GM12878 (cell line): ENCODE data around the gene SLC9A3. TPM values are rescaled to one million over a fixed set of nuclear protein-coding genes. Genes with fewer than 3 reads are reported as not detected.

Experiments
- ATAC-seq: fragments of 200-7000 bp; cut with Tn5 transposase; 3 replicates; pipeline ENCODE4 v1.9.1; 2020; ENCODE audit warnings: mild to moderate bottlenecking, moderate library complexity
- BruUV-seq: library from RNA; stranded (reverse); fragments of 400-500 nt; replicated peaks from 2 replicates; lab custom pipeline; 2021; lab: Mats Ljungman, UMichigan
- CTCF ChIA-PET: fragments of 300-600 bp; sonication (Branson Sonifier 250); formaldehyde crosslinking; extraction: SDS; loops from one replicate; lab custom pipeline; 2021; ENCODE audit warnings: inconsistent platforms; lab: Yijun Ruan, JAX
- POLR2A ChIA-PET: fragments of 350-600 bp; formaldehyde crosslinking; extraction: SDS; loops from one replicate; lab custom pipeline; 2021; ENCODE audit warnings: inconsistent platforms; lab: Charles Lee
- RAD21 ChIA-PET: fragments of 300-600 bp; sonication (Branson Sonifier 250); formaldehyde crosslinking; loops from one replicate; lab custom pipeline; 2023; ENCODE audit warnings: antibody characterized with exemption; ENCODE audit not compliant: unreplicated experiment; lab: Charles Lee
- SMC1A ChIA-PET: fragments of 300-600 bp; sonication (Branson Sonifier 250); formaldehyde crosslinking; loops from one replicate; lab custom pipeline; 2023; ENCODE audit not compliant: unreplicated experiment, uncharacterized antibody; lab: Charles Lee
- DNase-seq: peaks from one replicate; pipeline ENCODE4 v3.0.0-alpha.2; 2011; ENCODE audit warnings: low read depth, low spot score
- FAIRE-seq: peaks from 3 replicates; lab custom pipeline; 2011; peaks lifted over from hg19 to GRCh38; lab: Jason Lieb, UNC
- H2AFZ ChIP-seq: 2 replicates; pipeline ENCODE4 v1.6.0; 2011; ENCODE audit warnings: low read depth, low read length, control low read depth; ENCODE audit not compliant: control insufficient read depth
- H3K27ac ChIP-seq: 2 replicates; pipeline ENCODE4 v1.5.1; 2011; ENCODE audit warnings: control low read depth; ENCODE audit not compliant: control insufficient read depth, insufficient read depth
- H3K27me3 ChIP-seq, 2 experiments: replicated peaks in 1 of 2; 2 replicates each; pipeline versions ENCODE4 v1.6.0 to v1.6.1; 2011; ENCODE audit warnings: low read length in 1 of 2; ENCODE audit not compliant: control insufficient read depth in 2 of 2, insufficient read depth in 2 of 2
- H3K36me3 ChIP-seq, 2 experiments: 2 replicates each; pipeline ENCODE4 v1.5.1; 2011; ENCODE audit warnings: low read length in 1 of 2; ENCODE audit not compliant: control insufficient read depth in 2 of 2, insufficient read depth in 2 of 2
- H3K4me1 ChIP-seq: 2 replicates; pipeline ENCODE4 v1.6.1; 2011; ENCODE audit warnings: mild to moderate bottlenecking, low read length, moderate library complexity, mixed read lengths; ENCODE audit not compliant: control insufficient read depth, insufficient read depth
- H3K4me2 ChIP-seq: 2 replicates; pipeline ENCODE4 v1.6.0; 2011; ENCODE audit warnings: control low read depth; ENCODE audit not compliant: control insufficient read depth, insufficient read depth
- H3K4me3 ChIP-seq: fragments of 200-600 bp; sonication (generic); 2 replicates; pipeline ENCODE4 v1.5.1; 2016
- H3K79me2 ChIP-seq: 2 replicates; pipeline ENCODE4 v1.6.0; 2011; ENCODE audit warnings: low read length; ENCODE audit not compliant: control insufficient read depth, insufficient read depth
- H3K9ac ChIP-seq: 2 replicates; pipeline ENCODE4 v1.8.0; 2011; ENCODE audit warnings: low read length, control low read depth, mixed read lengths; ENCODE audit not compliant: control insufficient read depth, insufficient read depth
- H3K9me3 ChIP-seq: replicated peaks from 3 replicates; pipeline ENCODE4 v1.5.1; 2011; ENCODE audit warnings: mild to moderate bottlenecking, low read length; ENCODE audit not compliant: control insufficient read depth, insufficient read depth
- H4K20me1 ChIP-seq: 2 replicates; pipeline ENCODE4 v1.6.0; 2011; ENCODE audit not compliant: control insufficient read depth, insufficient read depth
- BCL3 ChIP-seq: IDR thresholded peaks from 2 replicates; pipeline ENCODE4 v1.6.1; 2011; ENCODE audit warnings: borderline replicate concordance, low read depth, mild to moderate bottlenecking, moderate library complexity, low read length; ENCODE audit not compliant: insufficient read depth, poor library complexity, severe bottlenecking
- CBX3 ChIP-seq: fragments of 200-600 bp; sonication (generic); IDR thresholded peaks from 2 replicates; pipeline ENCODE4 v1.6.1; 2016; ENCODE audit warnings: low read depth, borderline replicate concordance
- CEBPZ ChIP-seq: fragments of 150-350 bp; IDR thresholded peaks from 2 replicates; pipeline ENCODE4 v1.6.1; 2016; ENCODE audit warnings: low read depth, low read length
- E2F8 ChIP-seq: fragments of 450-650 bp; IDR thresholded peaks from 2 replicates; pipeline ENCODE4 v1.6.1; 2018; ENCODE audit warnings: mild to moderate bottlenecking, low read depth, moderate library complexity; ENCODE audit not compliant: partially characterized antibody
- HDGF ChIP-seq: fragments of 450-650 bp; IDR thresholded peaks from 2 replicates; pipeline ENCODE4 v1.6.1; 2016; ENCODE audit warnings: antibody characterized with exemption
- IKZF1 ChIP-seq: fragments of 450-650 bp; conservative IDR thresholded peaks from 2 replicates; pipeline ENCODE4 v1.6.1; 2017; ENCODE audit warnings: antibody characterized with exemption, mild to moderate bottlenecking
- MTA2 ChIP-seq: fragments of 450-650 bp; IDR thresholded peaks from 2 replicates; pipeline ENCODE4 v1.6.1; 2016; ENCODE audit warnings: low read depth, mild to moderate bottlenecking, moderate library complexity
- NFYA ChIP-seq: IDR thresholded peaks from 2 replicates; pipeline ENCODE4 v1.6.1; 2011; ENCODE audit warnings: low read depth, mild to moderate bottlenecking, low read length, improper control_type of control experiment, borderline replicate concordance
- NKRF ChIP-seq: fragments of 450-650 bp; conservative IDR thresholded peaks from 2 replicates; pipeline ENCODE4 v1.6.1; 2017; ENCODE audit warnings: mild to moderate bottlenecking, moderate library complexity
- NR2C2 ChIP-seq: IDR thresholded peaks from 2 replicates; pipeline ENCODE4 v1.6.1; 2011; ENCODE audit warnings: borderline replicate concordance, low read depth; ENCODE audit not compliant: control insufficient read depth, insufficient read length
- PAX5 ChIP-seq: IDR thresholded peaks from 2 replicates; pipeline ENCODE4 v1.6.1; 2011; ENCODE audit warnings: low read depth, low read length, borderline replicate concordance
- RUNX3 ChIP-seq: IDR thresholded peaks from 2 replicates; pipeline ENCODE4 v1.6.1; 2012; ENCODE audit warnings: low read length, inconsistent platforms
- WRNIP1 ChIP-seq: IDR thresholded peaks from 2 replicates; pipeline ENCODE4 v1.6.1; 2011; ENCODE audit warnings: low read depth, low read length, improper control_type of control experiment, borderline replicate concordance
- WGBS: methylation state at CpG from one replicate; pipeline ENCODE4 v1.1.6; 2016; ENCODE audit warnings: low lambda C conversion rate; ENCODE audit not compliant: insufficient replicate concordance, insufficient coverage; ENCODE audit errors: missing lambda C conversion rate; 5-methylcytosine and 5-hydroxymethylcytosine counted together
- in situ Hi-C: fragments of 300-500 bp; cut with MboI; formaldehyde crosslinking; loops from 9 replicates; pipeline ENCODE4 v1.14.3; 2018; ENCODE audit warnings: mixed read lengths
- intact Hi-C: fragments of 100-400 bp; cut with micrococcal nuclease; formaldehyde crosslinking; loops from one replicate; pipeline ENCODE4 v1.14.2; 2022; ENCODE audit not compliant: unreplicated experiment
- polyA plus RNA-seq, 11 experiments: library from polyadenylated mRNA; depleted of rRNA in 4 of 11; unstranded in 6 of 11; stranded (reverse) in 5 of 11; fragments of >200 nt; fragmentation: Nextera tagmentation in 4 of 11; fragmentation: Illumina TruSeq in 1 of 11; extraction: Ambion mirVana in 4 of 11; extraction: Trizol in 1 of 11; gene quantifications; 1 replicate in 1 of 11; 2 replicates in 10 of 11; pipeline versions ENCODE4 v1.2.1 to v1.2.3, GENCODE V29; 2011 to 2016; ENCODE audit warnings: inconsistent platforms in 2 of 11, missing spikeins in 2 of 11, low read depth in 1 of 11
- total RNA-seq, 4 experiments: library from RNA; depleted of rRNA in 3 of 4; stranded (reverse); fragments of >200 nt in 3 of 4; fragmentation: Illumina TruSeq in 1 of 4; extraction: Trizol in 1 of 4; gene quantifications; 2 replicates each; pipeline versions ENCODE4 v1.2.1 to v1.2.3, GENCODE V29; 2013 to 2021

SLC9A3 gene
- total and polyA plus RNA-seq, 10 of the 15 experiments (the other 5 are each of a cell fraction or from before 2014, with no cell fraction given) = 0.04 to 5.2 (median 2.3) TPM; not detected in 1

- SMC1A ChIA-PET = interaction anchor here (1.2 kb wide), 1 partner anchor 137 kb away, joined by 3 read pairs; no protein-coding TSS in a partner anchor
- no peak overlapping the region for H3K27ac ChIP-seq
- WGBS = 97% methylated on average over 15 of the region's 16 CpGs
- no peak for FAIRE-seq
- no peak overlapping the region for H3K9ac ChIP-seq
- no peak overlapping the region for H3K4me3 ChIP-seq
- H3K27me3 ChIP-seq = no peaks in the 10 kb centered on the region
- no TSS peak for BruUV-seq
- RAD21 ChIA-PET = interaction anchor here (1.4 kb wide), 1 partner anchor 18 kb away, joined by 3 read pairs; no protein-coding TSS in a partner anchor
- DNase-seq = no peak
- intact Hi-C loops = no loop called here
- CTCF ChIA-PET = interaction anchor here (0.9 kb wide), 1 partner anchor 29 kb away, joined by 3 read pairs; no protein-coding TSS in a partner anchor
- no peak overlapping the region for H2AFZ ChIP-seq
- H3K36me3 ChIP-seq = peaks cover 25 to 37% of the 10 kb centered on the region in 2 experiments; a peak in 3 of 4 replicates
- H3K79me2 ChIP-seq = peaks cover 20% of the 10 kb centered on the region
- no peak for ATAC-seq
- no peaks in the 10 kb centered on the region for H4K20me1 ChIP-seq
- in situ Hi-C loops = no loop called here
- H3K4me1 ChIP-seq = peaks cover 7% of the 10 kb centered on the region
- POLR2A ChIA-PET = no interaction called here
- no peak overlapping the region for H3K4me2 ChIP-seq
- peaks cover 12% of the 10 kb centered on the region; the same call in 2 of the 3 replicates for H3K9me3 ChIP-seq
- TF ChIP-seq E2F8 (no peak), CBX3 (no peak), WRNIP1 (no peak), NKRF (no peak), MTA2 (no peak), PAX5 (no peak), IKZF1 (no peak), CEBPZ (no peak), BCL3 (no peak), RUNX3 (no peak), HDGF (no peak), NR2C2 (no peak), NFYA (no peak)
Observed at GRCh38 chr5:453725-454481, 70.3 kb downstream of the SLC9A3 start.
